Measurements from ENCODE around the gene RPA4. TPM values are rescaled to one million over a fixed set of nuclear protein-coding genes. Genes with fewer than 3 reads are reported as not detected.

Gene RPA4, protein sequence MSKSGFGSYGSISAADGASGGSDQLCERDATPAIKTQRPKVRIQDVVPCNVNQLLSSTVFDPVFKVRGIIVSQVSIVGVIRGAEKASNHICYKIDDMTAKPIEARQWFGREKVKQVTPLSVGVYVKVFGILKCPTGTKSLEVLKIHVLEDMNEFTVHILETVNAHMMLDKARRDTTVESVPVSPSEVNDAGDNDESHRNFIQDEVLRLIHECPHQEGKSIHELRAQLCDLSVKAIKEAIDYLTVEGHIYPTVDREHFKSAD
- 1 to 10 TPM in 2 of 4 donors, under 1 TPM in 2; 0.40 to 2.5 (median 1.0) TPM for total RNA-seq

- 91% methylated on average over 10 of the region's 10 CpGs for WGBS
- H3K4me1 ChIP-seq, result no peaks in the 10 kb centered on the region
- intact Hi-C loops (cut with DNase I), result no loop called here
Observed at GRCh38 chrX:96883608-96884007, at the start of gene RPA4. Gene RPA4 (plus strand): TSS chrX:96883908. CDS start chrX:96884311, 403 bp downstream.

GRCh38 chrX:96834137-96834536 is 49.6 kb upstream of the RPA4 start:
- TF ChIP-seq EP300 (IDR thresholded peaks at IDR 0.05), result no peak
- TF ChIP-seq POLR2AphosphoS5 (IDR thresholded peaks at IDR 0.05), result no peak
- TF ChIP-seq CTCF (IDR thresholded peaks at IDR 0.05), result no peak
- no peak for TF ChIP-seq POLR2A (IDR thresholded peaks at IDR 0.05; ENCODE audit: low read depth)
- WGBS, result 79% methylated on average over 1 of the region's 1 CpG

More at GRCh38 chrX:96883608-96884007, at the start of gene RPA4:
- DNase-seq (ENCODE audit: extremely low spot score), result no peak
- Histone ChIP-seq H3K9me3 (no peaks in the 10 kb centered on the region), H3K27me3 (no peaks in the 10 kb centered on the region), H3K27ac (replicated peaks in 1 of 4) (no peak within 1 kb of the TSS), H3K4me3 (no peak within 1 kb of the TSS), H3K36me3 (peaks cover 0 to 9% (median 3%) of the 10 kb centered on the region in 4 donors)
- TF ChIP-seq EP300 (IDR thresholded peaks at IDR 0.05), result no peak
- no peak for TF ChIP-seq POLR2A (IDR thresholded peaks at IDR 0.05; ENCODE audit: low read depth)
- no peak for TF ChIP-seq POLR2AphosphoS5 (IDR thresholded peaks at IDR 0.05)
- no peak for TF ChIP-seq CTCF (IDR thresholded peaks at IDR 0.05)

GRCh38 chrX:96835660-96836289 is 47.9 kb upstream of the RPA4 start:
- Histone ChIP-seq H3K27me3 (no peaks in the 10 kb centered on the region), H3K27ac (replicated peaks in 1 of 4) (no peak overlapping the region), H3K36me3 (no peaks in the 10 kb centered on the region), H3K4me1 (no peaks in the 10 kb centered on the region), H3K4me3 (no peak overlapping the region), H3K9me3 (no peaks in the 10 kb centered on the region)
- DNase-seq (ENCODE audit: extremely low spot score), result no peak
- TF ChIP-seq CTCF (IDR thresholded peaks at IDR 0.05) (no peak), EP300 (IDR thresholded peaks at IDR 0.05) (no peak), POLR2A (IDR thresholded peaks at IDR 0.05; ENCODE audit: low read depth) (no peak), POLR2AphosphoS5 (IDR thresholded peaks at IDR 0.05) (no peak)
- intact Hi-C loops (cut with DNase I), result no loop called here
- WGBS, result 81% methylated on average over 5 of the region's 5 CpGs

More at GRCh38 chrX:96834137-96834536, 49.6 kb upstream of the RPA4 start:
- H3K27me3 ChIP-seq, result no peaks in the 10 kb centered on the region
- H3K36me3 ChIP-seq, result no peaks in the 10 kb centered on the region
- H3K4me1 ChIP-seq, result no peaks in the 10 kb centered on the region
- no peak overlapping the region for H3K4me3 ChIP-seq
- intact Hi-C loops (cut with DNase I), result no loop called here
- no peaks in the 10 kb centered on the region for H3K9me3 ChIP-seq
- no peak overlapping the region for H3K27ac ChIP-seq (replicated peaks in 1 of 4)
- DNase-seq (ENCODE audit: extremely low spot score), result no peak

GRCh38 chrX:96837808-96838207 is 45.9 kb upstream of the RPA4 start:
- 67% methylated on average over 3 of the region's 3 CpGs for WGBS
- TF ChIP-seq POLR2A (IDR thresholded peaks at IDR 0.05; ENCODE audit: low read depth) (no peak), EP300 (IDR thresholded peaks at IDR 0.05) (no peak), POLR2AphosphoS5 (IDR thresholded peaks at IDR 0.05) (no peak), CTCF (IDR thresholded peaks at IDR 0.05) (no peak)
- intact Hi-C loops (cut with DNase I), result no loop called here
- Histone ChIP-seq H3K27ac (replicated peaks in 1 of 4) (no peak overlapping the region), H3K9me3 (no peaks in the 10 kb centered on the region), H3K36me3 (no peaks in the 10 kb centered on the region), H3K4me3 (no peak overlapping the region), H3K4me1 (no peaks in the 10 kb centered on the region), H3K27me3 (no peaks in the 10 kb centered on the region)
- DNase-seq (ENCODE audit: extremely low spot score), result no peak

Measured in esophagus muscularis mucosa (tissue), 4 donors.